K562 (cell line): ENCODE results near the gene UBE2L6. TPM values are rescaled to one million over a fixed set of nuclear protein-coding genes. Genes with fewer than 3 reads are reported as not detected.

Experiments used
- ATF2 ChIP-seq: sonication (generic); formaldehyde crosslinking; IDR thresholded peaks from 2 replicates; pipeline ENCODE4 v1.8.1; 2022; ENCODE audit warnings: missing genetic modification reagents
- CCNT2 ChIP-seq: IDR thresholded peaks from 2 replicates; pipeline ENCODE4 v1.6.1; 2011; ENCODE audit warnings: borderline replicate concordance, low read depth, mild to moderate bottlenecking, moderate library complexity, mixed read lengths, low read length; ENCODE audit not compliant: insufficient read length; ENCODE audit errors: extremely low read depth
- CREBBP ChIP-seq: IDR thresholded peaks from one replicate; pipeline ENCODE4 v1.6.1; 2012; ENCODE audit warnings: low read depth, mild to moderate bottlenecking, control low read depth, inconsistent platforms, low read length
- ETS1 ChIP-seq: conservative IDR thresholded peaks from 2 replicates; pipeline ENCODE4 v1.6.1; 2011; ENCODE audit warnings: low read depth, mild to moderate bottlenecking, low read length; ENCODE audit not compliant: control insufficient read depth
- GABPB2 ChIP-seq: fragments of 250-450 bp; sonication (Bioruptor Pico); conservative IDR thresholded peaks from 2 replicates; pipeline ENCODE4 v1.5.1; 2021; ENCODE audit warnings: mild to moderate bottlenecking
- GATAD2B ChIP-seq: fragments of 450-650 bp; IDR thresholded peaks from 2 replicates; pipeline ENCODE4 v1.6.1; 2017; ENCODE audit warnings: mild to moderate bottlenecking, borderline replicate concordance
- LEF1 ChIP-seq: fragments of 450-650 bp; IDR thresholded peaks from 2 replicates; pipeline ENCODE4 v1.6.1; 2016; ENCODE audit warnings: mild to moderate bottlenecking
- MEF2A ChIP-seq: IDR thresholded peaks from 2 replicates; pipeline ENCODE4 v1.6.1; 2011; ENCODE audit warnings: low read depth, mild to moderate bottlenecking, low read length, moderate library complexity; ENCODE audit not compliant: control insufficient read depth
- MEIS2 ChIP-seq: fragments of 450-650 bp; IDR thresholded peaks from 2 replicates; pipeline ENCODE4 v1.6.1; 2014; ENCODE audit warnings: mild to moderate bottlenecking; ENCODE audit not compliant: partially characterized antibody
- MYNN ChIP-seq, 2 experiments: sonication (generic); formaldehyde crosslinking in 1 of 2; IDR thresholded peaks; 2 replicates each; pipeline versions ENCODE4 v1.5.0 to v1.6.1; 2016 to 2020; ENCODE audit warnings: antibody characterized with exemption in 1 of 2, missing genetic modification reagents in 1 of 2
- SMAD2 ChIP-seq: fragments of 150-350 bp; IDR thresholded peaks from 2 replicates; pipeline ENCODE4 v1.6.1; 2014; ENCODE audit warnings: low read depth, mild to moderate bottlenecking, low read length
- THRB ChIP-seq: fragments of 450-650 bp; formaldehyde crosslinking; conservative IDR thresholded peaks from 2 replicates; pipeline ENCODE4 v1.4.0; 2022; ENCODE audit warnings: mild to moderate bottlenecking, missing genetic modification characterization
- YY1 ChIP-seq, 3 experiments: IDR thresholded peaks; 2 replicates each; pipeline ENCODE4 v1.6.1; 2011; ENCODE audit warnings: low read length in 2 of 3, mild to moderate bottlenecking in 2 of 3, moderate library complexity in 2 of 3, borderline replicate concordance in 1 of 3, control low read depth in 1 of 3, low read depth in 1 of 3; ENCODE audit not compliant: insufficient read depth in 3 of 3, insufficient replicate concordance in 2 of 3, control insufficient read depth in 1 of 3, insufficient read length in 1 of 3; ENCODE audit errors: extremely low read depth in 1 of 3
- ZKSCAN8 ChIP-seq: fragments of 200-800 bp; sonication (Bioruptor generic); IDR thresholded peaks from 2 replicates; pipeline ENCODE4 v1.6.1; 2016; ENCODE audit warnings: missing genetic modification characterization, missing compliant biosample characterization
- ZNF133 ChIP-seq: fragments of 250-450 bp; sonication (Bioruptor Pico); IDR thresholded peaks from 2 replicates; pipeline ENCODE4 v1.4.0; 2020; ENCODE audit warnings: mild to moderate bottlenecking
- ZNF24 ChIP-seq: fragments of 450-650 bp; IDR thresholded peaks from 2 replicates; pipeline ENCODE4 v1.6.1; 2016
- ZNF3 ChIP-seq: fragments of 250-450 bp; sonication (Bioruptor Pico); IDR thresholded peaks from 2 replicates; pipeline ENCODE4 v1.5.0; 2021; ENCODE audit warnings: mild to moderate bottlenecking, moderate library complexity
- ZNF583 ChIP-seq: fragments of 250-450 bp; sonication (Bioruptor Pico); IDR thresholded peaks from 2 replicates; pipeline ENCODE4 v1.4.0; 2020
- ZSCAN29 ChIP-seq: fragments of 450-650 bp; IDR thresholded peaks from 2 replicates; pipeline ENCODE4 v1.6.1; 2017
- polyA plus RNA-seq, 8 experiments: library from polyadenylated mRNA; depleted of rRNA in 4 of 8; stranded (reverse) in 5 of 8; unstranded in 3 of 8; fragments of >200 nt; fragmentation: Nextera tagmentation in 2 of 8; fragmentation: Illumina TruSeq in 1 of 8; extraction: Ambion mirVana in 2 of 8; extraction: Trizol in 1 of 8; gene quantifications; 2 replicates each; pipeline versions ENCODE4 v1.2.1 to v1.2.3, GENCODE V29; 2011 to 2014; ENCODE audit warnings: inconsistent platforms in 1 of 8, missing spikeins in 1 of 8
- total RNA-seq, 7 experiments: library from RNA; depleted of rRNA in 6 of 7; stranded (reverse); fragments of >200 nt in 6 of 7; fragmentation: Illumina TruSeq in 2 of 7; extraction: Trizol in 2 of 7; gene quantifications; 2 replicates each; pipeline versions ENCODE4 v1.2.1 to v1.2.3, GENCODE V29; 2011 to 2021; ENCODE audit warnings: low replicate concordance in 1 of 7
- TF ChIP-seq, protein P1 (sequence below): fragments of 450-650 bp; IDR thresholded peaks from 2 replicates; pipeline ENCODE4 v1.6.1; 2016; ENCODE audit warnings: antibody characterized with exemption

Gene UBE2L6
- total and polyA plus RNA-seq, 9 of the 15 experiments (the other 6 are each of a cell fraction or from before 2014, with no cell fraction given) = 5.9 to 24.9 (median 9.7) TPM

- TF ChIP-seq, protein P1, sequence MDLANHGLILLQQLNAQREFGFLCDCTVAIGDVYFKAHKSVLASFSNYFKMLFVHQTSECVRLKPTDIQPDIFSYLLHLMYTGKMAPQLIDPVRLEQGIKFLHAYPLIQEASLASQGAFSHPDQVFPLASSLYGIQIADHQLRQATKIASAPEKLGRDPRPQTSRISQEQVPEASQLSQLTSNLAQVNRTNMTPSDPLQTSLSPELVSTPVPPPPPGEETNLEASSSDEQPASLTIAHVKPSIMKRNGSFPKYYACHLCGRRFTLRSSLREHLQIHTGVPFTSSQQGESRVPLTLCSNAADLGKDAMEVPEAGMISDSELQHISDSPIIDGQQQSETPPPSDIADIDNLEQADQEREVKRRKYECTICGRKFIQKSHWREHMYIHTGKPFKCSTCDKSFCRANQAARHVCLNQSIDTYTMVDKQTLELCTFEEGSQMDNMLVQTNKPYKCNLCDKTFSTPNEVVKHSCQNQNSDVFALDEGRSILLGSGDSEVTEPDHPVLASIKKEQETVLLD = no peak; the same call in 1 of the 2 replicates
- TF ChIP-seq MYNN (IDR thresholded peaks at IDR 0.05) (0 out of 2 replicates have a peak, but pooled peaks have one; percentile 45), MYNN (CRISPR knock-in tag; IDR thresholded peaks at IDR 0.05) (no peak), ZNF583 (CRISPR knock-in tag) (no peak), SMAD2 (no peak), YY1 (IDR thresholded peaks at IDR 0.05; ENCODE audit: borderline replicate concordance in 1 of 3, control insufficient read depth in 1 of 3, extremely low read depth in 1 of 3, insufficient read depth in 3 of 3, insufficient read length in 1 of 3, insufficient replicate concordance in 2 of 3, low read depth in 1 of 3, low read length in 2 of 3) (no peak), ZNF3 (CRISPR knock-in tag) (no peak), ZNF133 (CRISPR knock-in tag) (no peak), MEIS2 (peak; percentile 81), ZNF24 (no peak), GABPB2 (0 out of 2 replicates have a peak, but pooled peaks have one; percentile 56), LEF1 (peak; percentile 89), ZSCAN29 (no peak), ATF2 (CRISPR knock-in tag) (no peak), ETS1 (peak; percentile 87), GATAD2B (peak; percentile 43), MEF2A (0 out of 2 replicates have a peak, but pooled peaks have one; percentile 27), CREBBP (no peak), CCNT2 (peak; percentile 44), THRB (no peak), ZKSCAN8 (peak; percentile 50; the same call in 1 of the 2 replicates)
Measured at GRCh38 chr11:57530596-57531507, 36.6 kb downstream of the UBE2L6 start, which contains the start of gene TIMM10 (continued).
